Measurements from ENCODE around the gene GSTK1. TPM values are rescaled to one million over a fixed set of nuclear protein-coding genes. Genes with fewer than 3 reads are reported as not detected.
A peak's percentile ranks its signal among the peaks of the same experiment; 100 is the strongest.

Gene GSTK1
- total RNA-seq, 1 experiment from 2014 or later, result 79.9 TPM

DNA sequence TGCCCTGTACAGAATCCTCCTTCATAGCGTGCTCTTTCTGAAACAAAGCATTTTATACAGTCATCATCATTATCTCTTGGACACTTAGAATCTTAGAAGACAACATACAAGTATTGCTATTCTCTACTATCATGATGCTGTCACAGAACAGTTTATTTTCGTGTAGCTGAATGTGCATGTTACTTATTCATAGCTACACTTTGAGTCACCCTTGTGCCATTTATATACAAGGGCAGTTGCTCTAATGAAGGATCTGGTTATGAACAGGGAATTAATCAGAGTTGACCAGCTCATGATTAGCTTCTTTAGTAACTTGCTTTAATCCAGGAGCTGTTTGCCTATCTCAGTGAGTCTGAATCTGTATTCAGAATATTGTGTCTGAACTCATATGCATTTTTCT is 36.1 kb downstream of the GSTK1 start:
- BruUV-seq (replicated peaks), result no TSS peak
- Mint-ChIP-seq H3K4me3 (ENCODE audit: unreplicated experiment) (no peak overlapping the region), H3K4me1 (ENCODE audit: insufficient read depth, unreplicated experiment) (peaks cover 13% of the 10 kb centered on the region), H3K27me3 (ENCODE audit: insufficient read depth, unreplicated experiment) (no peaks in the 10 kb centered on the region), H3K36me3 (ENCODE audit: insufficient read depth, unreplicated experiment) (peaks cover 84% of the 10 kb centered on the region), H3K27ac (ENCODE audit: low read depth, unreplicated experiment) (no peak overlapping the region), H3K9me3 (ENCODE audit: unreplicated experiment) (no peaks in the 10 kb centered on the region)
- CTCF ChIA-PET, result interaction anchor here (0.5 to 3.3 kb wide), 34 partner anchors 9 to 1269 kb away, joined by 3 to 30 read pairs (median 4); partner anchors contain the start of genes CASP2, CLCN1 and GSTK1
- POLR2A ChIA-PET, result interaction anchor here (0.7 to 1.0 kb wide), 2 partner anchors 10 to 742 kb away, joined by 3 to 5 read pairs; no protein-coding TSS in a partner anchor
- no peak for DNase-seq (ENCODE audit: unreplicated experiment)
- intact Hi-C loops (cut with micrococcal nuclease), result no loop called here
- no peak for TF ChIP-seq CTCF (IDR thresholded peaks at IDR 0.05; ENCODE audit: unreplicated experiment)

DNA sequence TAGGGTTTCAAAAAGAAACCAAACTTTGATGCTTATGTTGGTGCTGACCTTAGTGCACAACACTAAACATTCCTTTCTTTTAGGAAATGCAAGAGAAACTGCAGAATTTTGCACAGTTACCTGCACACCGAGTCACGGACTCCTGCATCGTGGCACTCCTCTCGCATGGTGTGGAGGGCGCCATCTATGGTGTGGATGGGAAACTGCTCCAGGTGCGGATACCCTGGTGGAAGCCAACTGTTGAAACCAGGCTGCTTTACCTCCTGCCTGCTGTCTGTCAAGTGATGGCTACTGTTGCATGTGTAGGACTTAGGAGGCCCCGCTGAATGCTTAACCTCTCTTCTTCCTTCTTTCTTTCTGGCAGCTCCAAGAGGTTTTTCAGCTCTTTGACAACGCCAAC is 36.6 kb downstream of the GSTK1 start:
- Mint-ChIP-seq H3K36me3 (ENCODE audit: insufficient read depth, unreplicated experiment) (peaks cover 84% of the 10 kb centered on the region), H3K4me3 (ENCODE audit: unreplicated experiment) (no peak overlapping the region), H3K4me1 (ENCODE audit: insufficient read depth, unreplicated experiment) (peaks cover 13% of the 10 kb centered on the region), H3K9me3 (ENCODE audit: unreplicated experiment) (no peaks in the 10 kb centered on the region), H3K27ac (ENCODE audit: low read depth, unreplicated experiment) (no peak overlapping the region), H3K27me3 (ENCODE audit: insufficient read depth, unreplicated experiment) (no peaks in the 10 kb centered on the region)
- CTCF ChIA-PET, result interaction anchor here (0.5 to 3.3 kb wide), 33 partner anchors 9 to 1269 kb away, joined by 3 to 30 read pairs (median 4); partner anchors contain the start of genes CASP2, CLCN1 and GSTK1
- POLR2A ChIA-PET, result no interaction called here
- TF ChIP-seq CTCF (IDR thresholded peaks at IDR 0.05; ENCODE audit: unreplicated experiment), result peak; percentile 43
- no TSS peak for BruUV-seq (replicated peaks)
- peak; percentile 45 for DNase-seq (ENCODE audit: unreplicated experiment)
- intact Hi-C loops (cut with micrococcal nuclease), result loop anchor here (2.0 kb wide), 1 partner anchor 59 kb away; no protein-coding TSS in a partner anchor

DNA sequence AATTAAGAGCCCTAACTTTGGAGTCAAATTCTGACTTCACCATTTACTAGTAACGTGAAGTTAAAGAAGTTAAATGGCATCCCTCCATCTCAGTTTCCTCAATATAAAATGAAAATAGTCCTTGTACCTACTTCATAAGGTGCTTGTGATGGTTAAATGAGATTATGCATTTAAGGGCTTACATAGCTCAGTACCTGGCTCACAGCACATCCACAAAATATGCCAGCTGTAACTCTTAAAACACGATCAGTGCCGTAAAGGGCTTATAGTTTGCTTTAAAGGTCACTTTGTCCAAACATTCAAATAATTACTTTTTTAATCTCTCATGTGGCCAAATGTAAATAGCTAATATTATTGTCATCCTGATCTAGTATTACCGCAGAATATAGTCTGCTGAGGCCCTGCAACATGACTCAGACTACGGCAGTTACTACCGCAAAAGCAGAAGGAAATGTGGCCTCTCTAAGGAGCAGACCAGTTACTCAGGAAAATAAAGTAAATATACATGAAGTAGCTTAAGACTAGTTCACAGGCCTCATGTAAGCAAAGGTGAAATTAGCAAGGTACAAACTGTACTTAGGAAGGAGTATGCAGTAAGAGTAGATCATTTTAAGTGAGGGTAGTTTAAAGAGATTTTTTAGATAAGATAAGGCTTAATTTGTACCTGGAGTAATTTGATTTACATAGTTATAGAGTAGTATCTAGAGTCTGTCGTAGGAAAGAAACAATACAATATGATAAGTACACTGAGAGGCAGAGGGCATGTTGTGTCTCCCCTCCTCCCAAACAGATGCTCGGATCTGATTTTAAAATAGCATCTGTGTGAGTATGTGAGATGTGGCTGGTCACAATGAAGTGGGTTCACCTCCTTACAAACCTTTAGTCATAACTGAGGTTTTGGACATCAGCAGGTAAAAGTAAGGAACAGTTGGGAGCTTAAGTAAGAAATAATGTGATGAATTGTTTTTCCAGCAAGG is 38.0 kb downstream of the GSTK1 start:
- Mint-ChIP-seq H3K9me3 (ENCODE audit: unreplicated experiment) (no peaks in the 10 kb centered on the region), H3K27me3 (ENCODE audit: insufficient read depth, unreplicated experiment) (no peaks in the 10 kb centered on the region), H3K4me3 (ENCODE audit: unreplicated experiment) (no peak overlapping the region), H3K27ac (ENCODE audit: low read depth, unreplicated experiment) (no peak overlapping the region), H3K4me1 (ENCODE audit: insufficient read depth, unreplicated experiment) (peaks cover 4% of the 10 kb centered on the region), H3K36me3 (ENCODE audit: insufficient read depth, unreplicated experiment) (peaks cover 84% of the 10 kb centered on the region)
- CTCF ChIA-PET, result interaction anchor here (0.7 to 3.3 kb wide), 7 partner anchors 11 to 212 kb away, joined by 3 to 30 read pairs (median 3); no protein-coding TSS in a partner anchor
- no TSS peak for BruUV-seq (replicated peaks)
- no peak for DNase-seq (ENCODE audit: unreplicated experiment)
- POLR2A ChIA-PET, result interaction anchor here (1.3 to 1.7 kb wide), 3 partner anchors 9 to 13 kb away, joined by 3 to 6 read pairs (median 6); partner anchors contain the start of gene CASP2
- TF ChIP-seq CTCF (IDR thresholded peaks at IDR 0.05; ENCODE audit: unreplicated experiment), result no peak
- intact Hi-C loops (cut with micrococcal nuclease), result loop anchor here (2.0 kb wide), 1 partner anchor 60 kb away; no protein-coding TSS in a partner anchor

- Mint-ChIP-seq H3K27ac (ENCODE audit: low read depth, unreplicated experiment) (no peak overlapping the region), H3K36me3 (ENCODE audit: insufficient read depth, unreplicated experiment) (peaks cover 80% of the 10 kb centered on the region), H3K9me3 (ENCODE audit: unreplicated experiment) (no peaks in the 10 kb centered on the region), H3K4me1 (ENCODE audit: insufficient read depth, unreplicated experiment) (no peaks in the 10 kb centered on the region), H3K4me3 (ENCODE audit: unreplicated experiment) (no peak overlapping the region), H3K27me3 (ENCODE audit: insufficient read depth, unreplicated experiment) (no peaks in the 10 kb centered on the region)
- DNase-seq (ENCODE audit: unreplicated experiment), result peak; percentile 26
- POLR2A ChIA-PET, result no interaction called here
- CTCF ChIA-PET, result interaction anchor here (0.7 to 3.7 kb wide), 2 partner anchors 63 to 64 kb away, joined by 3 to 30 read pairs; no protein-coding TSS in a partner anchor
- intact Hi-C loops (cut with micrococcal nuclease), result no loop called here
- no peak for TF ChIP-seq CTCF (IDR thresholded peaks at IDR 0.05; ENCODE audit: unreplicated experiment)
- no TSS peak for BruUV-seq (replicated peaks)
These were observed 40.5 kb downstream of the GSTK1 start for GRCh38 chr7:143303733-143304132.

Measured in MCF 10A (cell line).